ENCODE results near the gene CHCHD5.
"Not testable (repeated sequence)": the region's sequence is repeated elsewhere in the genome, so short reads cannot be mapped to it uniquely, and the experiment has no call there.

Gene CHCHD5

DNA sequence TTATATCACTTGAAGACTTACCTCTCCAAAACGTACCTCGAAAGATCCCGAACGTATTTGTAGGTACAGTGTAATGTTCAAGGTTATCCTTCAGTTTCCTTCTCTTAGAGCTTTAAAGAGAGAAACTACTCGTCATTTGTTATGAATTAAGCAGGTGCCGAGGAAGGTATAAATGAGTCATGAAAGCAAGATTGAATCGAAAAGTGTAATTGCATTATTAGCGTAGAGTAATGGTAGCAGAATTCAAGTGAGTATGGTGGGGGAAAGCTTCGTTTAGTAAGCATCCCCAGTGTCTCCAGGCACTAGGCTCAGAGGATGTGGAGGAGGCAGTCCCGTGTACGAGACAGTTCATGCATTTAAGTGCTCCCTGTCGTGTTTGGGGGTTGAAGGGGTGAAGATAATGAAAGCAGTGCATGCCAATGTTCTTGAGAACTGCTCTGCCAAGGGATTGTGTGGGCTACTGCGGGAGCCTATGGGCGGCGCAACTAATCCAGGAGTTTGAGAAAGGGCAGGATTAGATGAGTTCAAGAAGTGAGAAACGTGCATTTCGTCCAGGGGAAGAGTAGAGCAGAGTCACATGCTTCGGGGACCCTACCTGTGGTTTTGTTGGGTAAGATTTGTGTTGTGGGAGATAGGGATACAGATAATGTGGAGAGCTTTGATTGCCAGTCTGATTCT, 41.3 kb upstream of the CHCHD5 start:
- peak; percentile 29 for DNase-seq (ENCODE audit: low read depth)
- no peak for TF ChIP-seq CTCF (IDR thresholded peaks at IDR 0.05; ENCODE audit: insufficient read depth, low read depth, low read length, missing control alignments)
- peak overlapping the region; percentile 95 for H3K4me3 ChIP-seq (ENCODE audit: low read length)

- DNase-seq (ENCODE audit: low read depth): peak; percentile 67
- no peak overlapping the region for H3K4me3 ChIP-seq (ENCODE audit: low read length)
These were observed 37.1 kb upstream of the CHCHD5 start for GRCh38 chr2:112547333-112547732.

DNA sequence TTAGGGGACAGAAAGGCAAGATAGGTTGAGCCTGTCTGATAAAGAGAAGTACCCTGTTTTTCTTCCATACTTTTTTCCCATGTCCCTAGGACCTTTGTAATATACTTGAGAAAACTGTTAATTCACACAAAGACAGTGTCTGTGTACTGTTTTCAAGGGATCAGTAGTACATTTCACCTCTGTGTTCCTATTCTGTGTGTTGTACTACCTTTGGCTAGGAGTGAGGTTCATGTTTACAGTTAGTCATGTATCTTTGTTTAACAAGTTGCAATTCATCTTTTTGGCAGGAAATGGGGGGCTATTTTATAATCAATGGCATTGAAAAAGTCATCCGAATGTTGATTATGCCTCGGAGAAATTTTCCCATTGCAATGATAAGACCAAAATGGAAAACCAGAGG, 35.4 kb upstream of the CHCHD5 start:
- TF ChIP-seq CTCF (IDR thresholded peaks at IDR 0.05; ENCODE audit: insufficient read depth, low read depth, low read length, missing control alignments): no peak
- no peak overlapping the region for H3K4me3 ChIP-seq (ENCODE audit: low read length)
- no peak for DNase-seq (ENCODE audit: low read depth)

More at GRCh38 chr2:112547333-112547732, 37.1 kb upstream of the CHCHD5 start:
- TF ChIP-seq CTCF (IDR thresholded peaks at IDR 0.05; ENCODE audit: insufficient read depth, low read depth, low read length, missing control alignments): no peak

GRCh38 chr2:112566104-112566503, 18.3 kb upstream of the CHCHD5 start:
- no peak for TF ChIP-seq CTCF (IDR thresholded peaks at IDR 0.05; ENCODE audit: insufficient read depth, low read depth, low read length, missing control alignments)
- no peak for DNase-seq (ENCODE audit: low read depth)
- H3K4me3 ChIP-seq (ENCODE audit: low read length): no peak overlapping the region

- not testable (repeated sequence) for H3K4me3 ChIP-seq (ENCODE audit: low read length); DNase-seq (ENCODE audit: low read depth)
These were observed 17.9 kb upstream of the CHCHD5 start for GRCh38 chr2:112566508-112566907.

- no peak for DNase-seq (ENCODE audit: low read depth)
- H3K4me3 ChIP-seq (ENCODE audit: low read length): no peak overlapping the region
- TF ChIP-seq CTCF (IDR thresholded peaks at IDR 0.05; ENCODE audit: insufficient read depth, low read depth, low read length, missing control alignments): no peak
These were observed 12.4 kb upstream of the CHCHD5 start for GRCh38 chr2:112572005-112572404.

- no peak for DNase-seq (ENCODE audit: low read depth)
- H3K4me3 ChIP-seq (ENCODE audit: low read length): no peak overlapping the region
- no peak for TF ChIP-seq CTCF (IDR thresholded peaks at IDR 0.05; ENCODE audit: insufficient read depth, low read depth, low read length, missing control alignments)
These were observed 6.7 kb upstream of the CHCHD5 start for GRCh38 chr2:112577756-112578155.

Measured in epithelial cell of esophagus (primary cell).